NK-92 (cell line): ENCODE results near the gene NR3C2.
"Not testable (repeated sequence)": the region's sequence is repeated elsewhere in the genome, so short reads cannot be mapped to it uniquely, and the experiment has no call there.

Source experiments
- DNase-seq: peaks from one replicate; lab custom pipeline; 2025; ENCODE audit not compliant: unreplicated experiment; lab: John Stamatoyannopoulos, UW

The NR3C2 gene

GRCh38 chr4:148116969-148117368 lies 325.2 kb downstream of the NR3C2 start:
- no peak for DNase-seq

- DNase-seq: no peak
Observed at GRCh38 chr4:148116264-148116663, 325.9 kb downstream of the NR3C2 start.

DNA sequence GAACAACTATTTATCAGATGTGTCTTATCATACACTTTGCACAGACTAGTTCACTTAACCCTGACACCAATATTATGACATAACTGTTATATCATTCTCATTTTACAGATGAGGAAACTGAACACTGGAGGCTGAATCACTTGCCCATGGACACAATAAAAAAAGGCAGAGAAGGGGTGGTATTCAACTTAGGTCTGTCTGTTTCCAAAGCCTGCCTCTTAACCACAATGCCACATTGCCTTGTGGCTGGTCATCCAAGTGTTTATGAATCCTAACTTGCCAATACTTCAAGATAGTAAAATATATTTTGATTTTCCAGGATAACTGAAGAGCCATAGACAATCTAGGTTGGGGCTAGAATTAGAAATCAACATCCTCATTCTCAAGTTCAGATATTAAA lies 327.8 kb downstream of the NR3C2 start:
- no peak for DNase-seq

DNA sequence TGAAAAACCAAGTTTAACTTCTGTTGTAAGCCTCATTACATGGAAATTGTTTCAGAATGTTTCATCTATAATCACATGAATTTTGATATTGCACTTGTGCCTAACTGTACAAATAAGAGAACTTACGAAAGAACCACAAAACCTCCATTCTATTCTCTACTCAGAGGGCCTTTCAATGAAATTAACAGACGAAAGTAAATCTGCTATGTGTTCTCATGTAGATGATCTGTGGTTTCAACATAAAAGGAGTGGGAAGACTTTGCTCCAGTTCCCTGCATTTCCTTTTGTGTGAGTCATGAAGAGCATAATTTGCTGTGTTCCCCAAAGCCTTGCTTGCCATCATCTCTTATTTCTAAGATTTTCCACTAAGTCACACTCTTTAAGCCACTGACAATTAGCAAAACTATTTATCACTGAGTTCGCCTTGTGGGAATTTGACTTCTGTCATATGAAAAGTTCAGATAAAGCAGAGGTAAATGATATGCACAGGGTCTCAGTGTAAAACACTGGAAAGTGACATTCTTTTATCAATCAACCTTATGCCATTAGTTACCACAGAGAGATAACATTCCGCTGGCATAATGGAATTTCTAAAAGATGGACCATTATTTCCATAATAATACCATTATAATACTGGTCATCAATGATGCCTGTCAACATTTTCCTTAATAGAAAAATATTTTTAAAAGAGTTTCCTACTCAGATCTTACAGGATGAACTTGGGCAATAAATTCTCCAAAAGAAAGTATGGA lies 329.8 kb downstream of the NR3C2 start:
- DNase-seq: no peak

- DNase-seq: no peak
Observed at GRCh38 chr4:148110169-148110568, 332.0 kb downstream of the NR3C2 start.

- no peak for DNase-seq
Observed at GRCh38 chr4:148109216-148109615, 333.0 kb downstream of the NR3C2 start.

- no peak for DNase-seq
Observed at GRCh38 chr4:148108766-148109165, 333.4 kb downstream of the NR3C2 start.

DNA sequence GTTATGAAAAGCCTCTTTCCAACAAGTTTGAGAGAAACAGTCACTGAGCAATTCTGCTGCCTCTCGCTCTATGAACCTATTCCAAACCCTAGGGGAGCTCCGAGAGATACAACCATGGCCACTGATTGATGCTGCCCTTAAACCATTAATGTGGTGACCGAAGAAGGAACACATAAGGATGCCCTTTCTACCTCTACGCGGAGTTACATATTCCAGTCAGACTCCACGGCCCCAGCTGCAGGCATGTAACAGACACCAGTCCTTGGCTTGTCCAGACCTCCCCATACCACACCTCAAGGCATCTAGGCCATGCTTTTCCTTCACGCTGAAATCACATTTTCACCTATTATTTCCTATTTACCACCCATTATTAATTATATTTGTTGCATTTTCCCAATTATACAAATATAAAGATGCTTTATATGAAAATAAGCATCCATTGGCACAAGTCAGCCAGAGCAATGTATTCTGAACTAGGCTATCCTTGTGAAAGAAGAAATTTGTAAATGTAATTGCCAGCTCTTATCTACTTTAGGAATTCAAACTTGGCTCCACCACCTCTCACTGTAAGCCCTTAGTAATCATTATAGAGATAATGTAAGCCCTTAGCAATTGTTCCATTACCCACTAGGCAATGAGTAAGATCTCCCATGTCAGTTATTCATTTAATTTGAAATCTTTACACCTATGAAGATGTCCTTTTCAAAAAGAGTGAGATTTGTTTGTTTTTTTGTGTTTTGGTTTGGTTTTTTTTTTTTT lies 338.4 kb downstream of the NR3C2 start:
- no peak for DNase-seq

DNA sequence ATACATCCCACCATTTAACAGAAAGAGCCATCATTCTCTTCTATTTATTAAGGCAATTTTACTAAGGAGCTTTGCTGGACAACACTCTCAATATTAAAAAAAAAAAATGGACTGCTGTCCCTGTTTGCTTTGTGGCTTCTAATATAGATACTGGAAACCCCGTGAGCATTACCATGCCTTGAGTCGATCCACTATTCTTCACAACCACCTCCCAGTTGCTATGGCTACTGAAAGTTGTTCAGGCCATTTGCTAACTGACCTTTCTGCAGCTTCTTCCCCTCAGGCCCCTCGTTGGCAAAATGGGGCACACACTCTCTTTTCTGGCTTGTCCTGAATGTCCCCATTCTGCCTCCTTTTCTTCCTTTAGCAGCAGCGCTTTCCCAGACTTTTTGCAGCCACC lies 340.4 kb downstream of the NR3C2 start:
- DNase-seq: no peak

DNA sequence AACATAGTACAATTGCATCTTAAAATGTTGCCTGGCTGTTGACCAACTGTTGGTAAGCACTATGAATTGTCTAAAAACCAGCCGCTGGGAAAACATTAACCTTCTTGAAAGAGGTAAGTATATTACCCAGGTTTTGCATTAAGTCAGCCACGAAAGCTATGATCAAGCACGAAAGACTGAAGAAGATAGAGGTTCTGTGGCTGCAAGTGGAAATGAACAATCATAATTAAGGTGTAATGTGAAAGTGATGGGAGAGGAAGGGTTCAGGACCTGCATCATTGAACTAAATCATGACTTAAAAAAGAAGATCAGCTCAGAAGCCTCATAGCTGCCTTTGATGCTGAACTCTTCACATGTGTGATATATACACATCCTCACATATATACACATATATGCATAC lies 341.0 kb downstream of the NR3C2 start:
- DNase-seq: no peak

DNA sequence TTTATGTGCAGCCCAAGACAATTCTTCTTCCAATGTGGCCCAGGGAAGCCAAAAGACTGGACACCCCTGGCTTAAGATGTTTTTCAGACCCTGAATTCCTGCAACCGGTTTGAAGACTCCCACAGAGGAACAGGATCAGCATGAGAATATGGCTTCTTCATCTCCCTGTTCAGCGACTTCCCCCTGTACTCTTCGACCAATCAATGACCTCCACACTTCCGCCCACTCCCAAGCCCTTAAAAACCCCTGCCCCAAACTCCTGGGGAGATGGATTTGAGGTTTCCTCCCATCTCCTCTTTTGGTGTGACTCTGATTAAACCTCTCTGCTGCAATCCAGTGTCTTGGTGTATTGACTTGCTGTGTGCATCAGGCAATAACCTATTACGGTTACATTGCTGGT lies 344.4 kb downstream of the NR3C2 start:
- DNase-seq: no peak

DNA sequence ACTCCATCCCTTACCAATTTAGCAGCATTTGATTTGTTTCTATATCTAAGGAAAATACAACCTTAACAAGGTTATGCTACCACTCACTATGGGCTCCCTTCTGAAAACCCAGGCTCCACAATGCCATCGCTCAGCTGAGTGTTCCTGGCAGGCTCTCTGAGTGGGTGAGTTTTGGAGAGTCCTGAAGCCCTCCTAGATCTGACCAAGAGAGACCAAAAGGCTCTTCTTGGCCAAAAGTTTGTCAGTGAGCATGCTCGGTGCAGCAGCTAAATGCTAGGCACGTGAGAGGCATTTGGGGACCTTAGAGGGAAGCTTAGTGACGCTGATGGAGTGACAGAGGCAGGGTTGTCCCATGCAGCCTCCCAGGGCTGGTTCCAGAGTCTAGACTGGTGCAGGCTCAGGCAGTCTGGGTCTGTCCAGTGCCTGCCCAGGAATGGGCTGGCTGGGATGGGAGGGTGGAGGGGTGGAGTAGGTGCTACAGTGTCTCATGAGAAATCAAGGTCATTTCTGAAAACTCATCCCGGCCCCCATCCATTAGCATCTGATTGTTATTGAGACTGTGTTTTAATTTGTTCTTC lies 346.8 kb downstream of the NR3C2 start:
- no peak for DNase-seq

- DNase-seq: no peak
Observed at GRCh38 chr4:148094149-148094548, 348.1 kb downstream of the NR3C2 start.

- no peak for DNase-seq
Observed at GRCh38 chr4:148093065-148093464, 349.1 kb downstream of the NR3C2 start.

- DNase-seq: no peak
Observed at GRCh38 chr4:148092316-148093014, 349.7 kb downstream of the NR3C2 start.

DNA sequence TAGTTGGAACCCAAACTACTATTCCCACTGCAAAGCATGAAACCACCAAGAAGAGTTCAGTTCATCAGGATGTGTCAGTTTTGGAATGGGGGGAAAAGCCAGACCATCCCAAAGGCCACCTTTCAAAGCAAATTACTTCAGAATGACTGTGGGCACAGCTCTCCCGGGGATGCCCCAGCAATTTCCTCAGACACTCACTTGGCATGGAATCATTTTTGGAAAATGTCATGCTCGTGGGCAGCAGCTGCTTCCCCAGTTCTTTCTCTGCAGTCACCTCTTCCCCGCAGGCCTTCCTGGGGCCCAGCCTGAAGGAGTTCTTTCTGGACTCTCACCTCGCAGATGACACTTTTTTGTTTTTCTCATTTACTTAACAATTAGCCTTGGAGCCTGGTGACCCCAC lies 350.3 kb downstream of the NR3C2 start:
- no peak for DNase-seq

GRCh38 chr4:148090503-148091476 lies 351.4 kb downstream of the NR3C2 start:
- DNase-seq: no peak

GRCh38 chr4:148090029-148090428 lies 352.2 kb downstream of the NR3C2 start:
- DNase-seq: no peak

- no peak for DNase-seq
Observed at GRCh38 chr4:148089624-148090023, 352.6 kb downstream of the NR3C2 start.

DNA sequence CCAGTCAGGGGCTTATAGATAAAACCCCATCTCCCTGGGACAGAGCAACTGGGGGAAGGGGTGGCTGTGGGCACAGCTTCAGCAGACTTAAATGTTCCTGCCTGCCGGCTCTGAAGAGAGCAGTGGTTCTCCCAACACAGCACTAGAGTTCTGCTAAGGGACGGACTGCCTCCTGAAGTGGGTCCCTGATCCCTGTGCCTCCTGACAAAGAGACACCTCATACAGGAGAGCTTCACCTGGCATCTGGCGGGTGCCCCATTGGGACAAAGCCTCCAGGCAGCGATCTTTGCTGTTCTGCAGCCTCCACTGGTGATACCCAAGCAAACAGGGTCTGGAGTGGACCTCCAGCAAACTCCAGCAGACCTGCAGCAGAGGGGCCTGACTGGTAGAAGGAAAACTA lies 359.1 kb downstream of the NR3C2 start:
- not testable (repeated sequence) for DNase-seq
